Gastroesophageal sphincter (tissue), 3 donors: ENCODE data around the gene UTY.

Experiments
- EP300 ChIP-seq: sonication (generic); formaldehyde crosslinking; IDR thresholded peaks from one replicate; pipeline ENCODE4 v1.6.1; 2017; ENCODE audit warnings: antibody characterized with exemption, mild to moderate bottlenecking
- POLR2A ChIP-seq, 2 donors: fragments of 450-650 bp; IDR thresholded peaks; one replicate each; pipeline ENCODE4 v1.6.1; 2017; ENCODE audit warnings: antibody characterized with exemption in 2 of 2, mild to moderate bottlenecking in 2 of 2, moderate library complexity in 1 of 2
- POLR2AphosphoS5 ChIP-seq: sonication (generic); formaldehyde crosslinking; IDR thresholded peaks from one replicate; pipeline ENCODE4 v1.6.1; 2017; ENCODE audit warnings: antibody characterized with exemption
- TF ChIP-seq, protein P1 (sequence below), 4 experiments: fragments of 200-600 bp in 2 of 4; fragments of 450-650 bp in 2 of 4; sonication (generic) in 1 of 4; IDR thresholded peaks; one replicate each; pipeline ENCODE4 v1.5.1; 2017 to 2019; ENCODE audit warnings: antibody characterized with exemption in 4 of 4, mild to moderate bottlenecking in 2 of 4, moderate library complexity in 2 of 4

DNA sequence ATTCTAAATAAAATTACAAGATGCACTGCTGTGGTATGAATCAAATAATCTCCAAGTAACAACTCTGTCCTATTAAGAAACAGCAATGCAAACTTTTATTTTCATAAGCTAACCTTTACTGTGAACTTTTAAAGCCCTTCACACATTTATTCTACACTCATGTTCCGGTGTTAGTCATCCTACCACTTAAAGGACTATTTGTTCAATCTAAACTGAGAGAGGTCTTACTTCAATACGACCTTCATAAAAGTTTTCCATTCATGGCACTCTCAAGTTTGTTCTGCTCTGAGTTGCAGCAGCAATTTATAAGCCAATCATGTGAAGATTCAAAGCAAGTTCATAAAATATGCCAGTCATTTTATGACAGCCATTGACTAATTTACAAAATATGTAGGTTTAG lies 4.8 kb downstream of the UTY start:
- TF ChIP-seq, protein P1, sequence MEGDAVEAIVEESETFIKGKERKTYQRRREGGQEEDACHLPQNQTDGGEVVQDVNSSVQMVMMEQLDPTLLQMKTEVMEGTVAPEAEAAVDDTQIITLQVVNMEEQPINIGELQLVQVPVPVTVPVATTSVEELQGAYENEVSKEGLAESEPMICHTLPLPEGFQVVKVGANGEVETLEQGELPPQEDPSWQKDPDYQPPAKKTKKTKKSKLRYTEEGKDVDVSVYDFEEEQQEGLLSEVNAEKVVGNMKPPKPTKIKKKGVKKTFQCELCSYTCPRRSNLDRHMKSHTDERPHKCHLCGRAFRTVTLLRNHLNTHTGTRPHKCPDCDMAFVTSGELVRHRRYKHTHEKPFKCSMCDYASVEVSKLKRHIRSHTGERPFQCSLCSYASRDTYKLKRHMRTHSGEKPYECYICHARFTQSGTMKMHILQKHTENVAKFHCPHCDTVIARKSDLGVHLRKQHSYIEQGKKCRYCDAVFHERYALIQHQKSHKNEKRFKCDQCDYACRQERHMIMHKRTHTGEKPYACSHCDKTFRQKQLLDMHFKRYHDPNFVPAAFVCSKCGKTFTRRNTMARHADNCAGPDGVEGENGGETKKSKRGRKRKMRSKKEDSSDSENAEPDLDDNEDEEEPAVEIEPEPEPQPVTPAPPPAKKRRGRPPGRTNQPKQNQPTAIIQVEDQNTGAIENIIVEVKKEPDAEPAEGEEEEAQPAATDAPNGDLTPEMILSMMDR (IDR thresholded peaks at IDR 0.05): no peak
- TF ChIP-seq POLR2AphosphoS5 (no peak), EP300 (no peak), POLR2A (IDR thresholded peaks at IDR 0.05) (no peak)
